NCI-H1694 (cell line): Measurements from ENCODE around the gene RASGRP3.
"Not testable (repeated sequence)": the region's sequence is repeated elsewhere in the genome, so short reads cannot be mapped to it uniquely, and the experiment has no call there.

Source experiments
- DNase-seq: peaks from one replicate; lab custom pipeline; 2025; lab: John Stamatoyannopoulos, UW

RASGRP3 gene, protein sequence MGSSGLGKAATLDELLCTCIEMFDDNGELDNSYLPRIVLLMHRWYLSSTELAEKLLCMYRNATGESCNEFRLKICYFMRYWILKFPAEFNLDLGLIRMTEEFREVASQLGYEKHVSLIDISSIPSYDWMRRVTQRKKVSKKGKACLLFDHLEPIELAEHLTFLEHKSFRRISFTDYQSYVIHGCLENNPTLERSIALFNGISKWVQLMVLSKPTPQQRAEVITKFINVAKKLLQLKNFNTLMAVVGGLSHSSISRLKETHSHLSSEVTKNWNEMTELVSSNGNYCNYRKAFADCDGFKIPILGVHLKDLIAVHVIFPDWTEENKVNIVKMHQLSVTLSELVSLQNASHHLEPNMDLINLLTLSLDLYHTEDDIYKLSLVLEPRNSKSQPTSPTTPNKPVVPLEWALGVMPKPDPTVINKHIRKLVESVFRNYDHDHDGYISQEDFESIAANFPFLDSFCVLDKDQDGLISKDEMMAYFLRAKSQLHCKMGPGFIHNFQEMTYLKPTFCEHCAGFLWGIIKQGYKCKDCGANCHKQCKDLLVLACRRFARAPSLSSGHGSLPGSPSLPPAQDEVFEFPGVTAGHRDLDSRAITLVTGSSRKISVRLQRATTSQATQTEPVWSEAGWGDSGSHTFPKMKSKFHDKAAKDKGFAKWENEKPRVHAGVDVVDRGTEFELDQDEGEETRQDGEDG

DNA sequence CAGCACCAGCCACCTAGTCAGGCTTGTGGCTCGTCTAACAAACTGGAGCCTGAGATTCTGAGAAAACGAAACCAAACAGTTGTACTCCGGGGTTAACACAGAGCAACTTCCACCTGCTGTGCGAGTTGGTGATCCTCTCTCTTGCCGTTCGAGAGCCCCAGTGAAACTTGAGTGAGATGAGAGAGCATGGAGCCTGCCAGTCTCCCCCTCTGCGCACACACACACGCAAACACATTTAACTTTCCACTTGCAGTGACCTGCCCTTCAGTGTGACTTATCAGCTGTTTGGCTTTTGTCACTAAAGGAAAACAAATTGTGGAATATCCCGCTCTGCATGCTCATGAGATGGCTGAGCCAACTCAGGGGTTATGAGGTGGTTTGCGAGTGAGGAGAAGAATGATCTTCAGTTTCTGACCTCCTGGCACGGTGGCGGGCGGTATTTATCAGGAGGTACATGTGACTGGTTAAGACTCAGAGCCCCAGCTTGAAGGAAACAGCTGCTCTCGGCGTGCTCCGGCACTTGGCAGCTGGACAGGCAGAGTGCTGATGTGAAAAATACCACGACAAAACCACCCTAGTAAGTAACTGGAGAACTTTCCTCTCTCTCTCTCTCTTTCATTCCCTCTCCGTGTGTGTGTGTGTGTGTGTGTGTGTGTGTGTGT lies at the start of gene RASGRP3:
Gene RASGRP3 (plus strand): TSS at position 519 of the 662 bp plus-strand sequence. CDS start 38,488 bp downstream, outside the sequence.
- DNase-seq = no peak

DNA sequence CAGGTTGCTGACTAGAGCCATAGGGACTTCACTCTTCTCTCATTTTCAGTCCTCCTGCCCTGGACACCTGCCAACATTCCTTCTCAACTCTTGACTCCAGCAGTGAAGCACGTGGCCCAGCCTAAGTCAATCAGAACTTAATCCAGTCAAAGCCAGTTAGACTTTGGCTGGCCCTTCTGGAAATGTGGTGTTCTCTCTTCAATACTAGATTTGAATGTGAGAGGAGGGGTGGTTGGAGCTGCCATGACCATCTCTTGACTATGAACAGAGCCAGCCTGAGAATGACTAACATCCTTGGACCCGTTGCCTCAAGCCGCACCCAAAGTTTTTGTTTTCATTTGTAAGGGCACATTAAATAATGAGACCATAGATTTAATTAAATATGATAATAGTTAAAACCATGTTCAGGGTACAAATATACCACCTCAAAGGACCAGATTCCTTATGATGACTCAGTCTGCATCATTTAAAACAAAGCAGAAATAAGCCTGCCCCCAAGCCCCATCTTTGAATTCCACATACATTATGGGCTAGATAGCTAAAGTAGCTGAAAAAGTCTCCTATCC lies 49.7 kb upstream of the RASGRP3 start:
- DNase-seq = no peak

DNA sequence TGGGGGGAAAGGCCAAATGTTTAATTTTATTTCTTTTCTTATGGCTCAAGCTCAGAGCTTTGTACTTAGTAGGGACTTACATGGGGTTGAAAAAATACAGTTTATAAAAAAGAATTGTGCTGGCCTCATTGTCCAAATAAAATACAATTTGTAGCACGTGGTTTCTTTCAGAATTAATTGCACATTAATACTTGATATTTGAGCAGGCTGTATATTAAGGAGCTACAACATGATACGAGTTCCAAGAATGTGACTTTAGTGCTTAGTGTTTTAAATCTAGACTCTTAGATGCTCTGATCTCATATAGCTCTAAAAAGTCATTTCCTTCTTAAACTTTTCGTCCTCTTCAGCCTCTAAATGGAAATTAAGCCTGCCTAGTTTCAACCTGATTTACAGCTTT lies 46.4 kb upstream of the RASGRP3 start:
- no peak for DNase-seq

DNA sequence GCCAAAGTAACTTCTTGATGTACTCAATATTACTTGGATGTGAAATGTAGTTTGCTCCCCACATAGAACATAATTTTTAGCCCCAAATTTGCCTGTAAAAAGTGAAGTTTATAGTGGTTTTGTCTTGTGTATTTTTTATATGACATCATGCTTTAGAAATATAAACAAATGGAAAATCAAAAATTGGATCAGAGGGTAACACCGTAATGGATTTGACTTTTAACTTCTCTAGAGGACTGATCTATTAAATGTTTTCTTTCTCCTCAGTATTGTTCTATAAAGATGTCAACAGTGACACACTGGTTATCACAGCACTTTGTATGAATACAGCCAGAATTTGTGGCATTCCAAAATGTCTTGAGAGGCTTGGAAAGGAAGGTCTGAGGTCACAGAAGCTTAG lies 45.6 kb upstream of the RASGRP3 start:
- DNase-seq = no peak

DNA sequence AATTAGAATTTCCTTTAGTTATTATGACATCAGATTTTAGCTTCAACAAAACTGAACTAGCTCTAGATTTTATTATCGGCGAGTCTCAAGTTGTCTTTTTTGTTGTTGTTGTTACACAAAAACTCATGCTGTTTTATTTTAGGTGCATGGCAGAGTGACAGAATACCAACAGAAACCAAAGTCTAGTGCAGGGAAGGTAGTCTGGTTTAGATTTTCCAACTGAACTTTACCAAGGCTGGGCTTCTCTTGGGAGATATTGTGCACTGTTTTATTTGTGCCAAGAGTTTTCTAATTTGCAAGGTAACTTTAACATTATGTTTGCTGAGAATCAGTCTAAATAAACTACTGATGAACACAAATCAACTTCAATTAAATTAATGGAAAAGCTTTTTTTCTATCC lies 43.6 kb upstream of the RASGRP3 start:
- no peak for DNase-seq

DNA sequence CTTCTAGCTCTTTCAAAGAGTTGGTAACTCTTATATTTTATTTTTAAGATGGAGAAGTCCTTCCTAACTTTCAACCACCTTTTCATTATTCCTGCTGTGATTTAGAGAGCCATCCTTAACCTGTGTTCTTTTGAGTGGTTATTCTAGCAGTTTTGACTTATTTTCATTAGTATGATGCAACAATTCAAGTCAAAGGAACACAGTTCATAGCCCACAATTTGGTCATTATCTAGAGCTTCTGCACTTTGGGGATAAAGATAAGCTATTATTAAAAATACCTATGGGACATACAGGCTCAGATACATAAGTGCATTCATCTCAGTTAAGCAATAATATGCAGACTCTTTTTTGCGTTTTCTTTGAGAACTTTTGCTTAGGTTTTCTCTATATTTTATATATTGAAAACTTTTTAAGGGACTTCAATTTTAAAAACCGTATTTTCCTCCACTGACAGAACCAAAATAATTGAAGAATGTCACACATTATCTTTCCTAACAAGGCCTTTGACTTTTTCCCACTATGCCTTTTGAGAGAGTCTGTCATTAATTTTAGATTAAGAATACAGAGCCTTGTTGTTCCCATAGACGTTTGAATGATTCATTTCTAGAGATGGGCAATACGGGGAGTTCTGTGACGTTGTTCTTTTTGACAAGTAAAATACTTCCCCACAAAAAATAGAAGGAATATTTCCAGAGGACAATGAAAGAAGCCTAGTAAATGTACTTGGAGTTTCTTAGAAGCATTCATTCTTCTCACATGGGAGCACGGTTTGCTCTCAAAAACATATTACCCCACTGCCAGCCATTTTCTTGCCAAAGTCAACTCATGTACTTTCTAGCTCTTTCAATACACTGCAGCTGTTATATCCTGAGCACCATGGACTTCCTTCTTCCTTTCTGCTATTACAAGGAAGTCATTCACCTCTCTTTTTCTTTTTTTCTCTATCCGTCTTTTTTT lies 42.9 kb upstream of the RASGRP3 start:
- no peak for DNase-seq

DNA sequence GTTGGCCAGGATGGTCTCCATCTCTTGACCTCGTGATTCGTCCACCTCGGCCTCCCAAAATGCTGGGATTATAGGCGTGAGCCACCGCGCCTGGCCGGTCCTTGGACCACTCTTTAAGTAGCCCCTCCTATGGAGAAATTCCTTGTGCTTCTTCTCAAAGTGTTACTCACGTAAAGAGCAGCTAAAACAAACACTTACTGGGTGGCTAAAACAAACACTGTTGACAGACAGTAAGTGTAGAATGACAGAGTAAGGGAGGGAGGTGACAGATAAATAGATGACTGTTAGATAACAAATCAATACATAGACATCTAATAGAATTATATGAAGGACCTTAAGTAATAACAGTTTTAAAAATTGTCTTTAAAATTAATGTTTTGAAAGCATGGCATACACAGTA lies 40.9 kb upstream of the RASGRP3 start:
- no peak for DNase-seq

DNA sequence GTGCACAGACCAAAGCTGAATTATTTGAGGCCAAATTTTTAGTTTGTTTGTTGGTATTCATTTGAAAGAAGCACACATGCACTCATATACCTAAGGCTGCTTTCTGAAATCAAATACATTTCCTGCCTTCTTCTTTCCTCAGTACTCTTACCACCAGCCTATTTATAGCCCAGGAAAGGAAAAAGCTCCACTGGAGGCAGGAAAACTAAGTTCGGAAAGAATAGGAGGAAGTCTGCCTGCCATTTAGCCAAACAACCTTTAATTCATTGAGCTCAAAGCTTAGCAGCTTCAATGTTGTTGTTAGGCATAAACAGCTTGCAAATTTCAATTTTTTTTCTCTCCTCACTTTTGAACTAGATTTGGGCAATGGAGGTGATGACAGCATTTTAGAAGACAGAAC lies 40.4 kb upstream of the RASGRP3 start:
- DNase-seq = no peak

DNA sequence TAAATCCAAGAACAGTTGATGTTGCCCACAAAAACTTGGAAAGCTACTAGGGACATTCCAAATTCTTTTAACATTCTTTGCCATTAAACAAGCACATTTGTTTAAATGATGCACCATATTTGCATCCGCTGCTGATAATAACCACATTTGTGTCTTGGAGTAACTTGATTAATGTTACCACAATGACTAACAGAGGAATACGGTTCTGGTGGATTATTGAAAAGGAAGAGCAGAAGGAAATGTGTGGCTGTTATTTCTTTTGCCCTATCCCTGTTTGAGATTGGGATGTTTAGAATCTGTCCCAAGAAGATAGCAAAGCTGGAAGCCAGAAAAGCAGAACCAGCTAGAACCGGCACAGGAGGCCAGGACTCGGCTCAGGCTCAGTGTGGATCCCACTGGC lies 39.2 kb upstream of the RASGRP3 start:
- DNase-seq = no peak

DNA sequence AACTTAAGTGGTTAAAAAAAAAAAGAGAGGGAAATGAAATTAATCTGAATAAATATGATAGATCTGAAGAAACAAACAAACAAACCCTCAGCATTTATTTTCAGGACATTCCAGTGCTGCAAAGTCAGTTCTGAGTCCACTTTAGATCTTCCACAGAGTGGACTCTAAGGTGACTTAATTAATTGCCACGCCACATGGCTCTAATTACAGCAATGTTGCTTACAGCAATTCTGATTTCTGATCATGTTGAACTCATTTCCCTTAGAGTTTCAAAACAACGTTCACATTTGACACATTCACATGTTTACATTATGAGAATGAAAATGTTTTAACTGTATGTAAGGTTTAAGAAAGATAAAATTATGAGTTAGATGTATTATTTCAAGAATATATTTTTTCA lies 38.6 kb upstream of the RASGRP3 start:
- no peak for DNase-seq

DNA sequence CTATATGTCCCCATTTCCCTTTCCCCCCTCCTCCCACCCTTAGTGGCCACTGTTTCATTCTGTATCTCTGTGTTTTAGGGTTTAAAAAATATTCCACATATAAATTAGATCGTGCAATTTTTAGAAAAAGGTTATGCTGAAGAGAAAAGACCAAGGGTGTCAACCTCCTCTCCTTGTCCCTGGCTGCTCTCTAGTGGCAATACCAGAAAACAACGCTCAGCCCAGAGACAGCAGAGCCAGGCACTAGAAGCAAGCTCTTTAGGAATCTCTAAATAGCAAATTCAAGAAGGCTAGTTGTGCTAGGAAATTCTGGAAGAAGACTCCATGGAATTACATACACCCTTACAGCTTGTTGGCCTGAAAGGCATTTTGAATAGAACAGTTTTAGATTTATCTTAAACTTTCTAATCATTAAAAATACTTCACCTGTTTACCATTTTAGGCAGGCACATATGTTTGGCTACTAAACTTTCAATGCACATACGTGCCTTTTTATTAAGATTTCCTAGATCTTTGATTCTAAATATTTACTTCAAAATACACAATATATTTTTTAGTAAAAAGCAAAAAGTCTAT lies 35.1 kb upstream of the RASGRP3 start:
- DNase-seq = peak; percentile 49

DNA sequence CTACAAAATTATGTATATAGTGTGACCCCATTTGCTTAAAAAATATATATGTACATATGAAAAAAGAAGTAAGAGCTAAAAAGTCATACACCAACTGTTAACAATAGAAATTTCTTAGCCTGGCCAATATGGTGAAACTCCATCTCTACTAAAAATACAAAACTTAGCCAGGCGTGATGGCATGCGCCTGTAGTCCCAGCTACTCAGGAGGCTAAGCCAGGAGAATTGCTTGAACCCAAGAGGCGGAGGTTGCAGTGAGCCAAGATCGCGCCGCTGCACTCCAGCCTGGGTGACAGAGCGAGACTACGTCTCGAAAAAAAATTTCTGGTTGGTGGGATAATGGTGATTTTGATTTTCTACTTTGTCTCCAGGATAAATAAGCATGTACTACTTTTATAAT lies 34.4 kb upstream of the RASGRP3 start:
- not testable (repeated sequence) for DNase-seq

DNA sequence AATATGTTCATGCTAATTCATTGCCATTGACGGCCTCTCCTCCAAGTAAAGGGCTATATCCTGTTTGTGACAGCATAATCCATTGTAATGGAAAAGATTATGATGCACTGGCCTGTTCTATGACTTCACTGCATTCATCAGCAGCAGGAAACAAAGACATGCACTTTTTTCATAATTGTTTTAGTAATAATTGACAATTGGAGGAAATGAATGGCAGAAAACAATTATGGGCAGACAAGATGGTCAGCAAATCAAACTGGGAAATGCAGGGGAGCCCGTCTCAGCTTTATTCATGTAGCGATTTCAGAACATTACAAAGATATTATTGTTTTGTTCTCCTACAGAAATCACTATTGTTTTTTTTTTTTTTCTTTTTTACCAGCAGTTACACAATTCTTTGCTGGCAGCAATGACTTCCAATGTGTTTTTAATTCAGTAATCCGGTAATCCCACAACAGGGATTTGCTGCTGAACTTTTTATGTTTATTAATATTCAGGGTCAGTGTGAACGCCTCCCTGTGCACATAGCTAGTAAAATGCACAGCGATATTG lies 33.8 kb upstream of the RASGRP3 start:
- DNase-seq = no peak

DNA sequence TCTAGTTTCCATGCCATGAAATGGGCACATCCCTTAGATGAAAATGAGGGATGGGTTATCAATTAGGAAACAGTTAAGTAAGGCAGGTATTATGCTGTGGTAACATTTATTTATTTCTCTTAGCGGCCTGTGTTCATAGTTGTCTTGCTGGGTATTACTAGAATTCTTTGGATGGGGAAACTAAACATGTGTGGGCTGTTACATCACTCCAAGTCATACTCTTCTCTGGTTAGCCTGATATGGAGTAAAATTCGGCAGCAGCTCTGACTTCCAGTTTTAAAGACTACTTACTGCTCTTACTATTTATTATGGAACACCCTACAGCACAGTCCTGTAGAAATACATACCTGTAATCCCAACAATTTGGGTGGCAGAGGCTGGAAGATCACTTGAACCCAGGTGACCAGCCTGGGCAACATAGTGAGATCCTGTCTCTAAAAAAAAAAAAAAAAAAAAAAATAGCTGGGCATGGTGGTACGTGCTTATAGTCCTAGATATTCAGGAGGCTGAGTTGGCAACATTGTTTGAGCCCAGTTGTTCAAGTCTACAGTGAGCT lies 33.1 kb upstream of the RASGRP3 start:
- DNase-seq = no peak

DNA sequence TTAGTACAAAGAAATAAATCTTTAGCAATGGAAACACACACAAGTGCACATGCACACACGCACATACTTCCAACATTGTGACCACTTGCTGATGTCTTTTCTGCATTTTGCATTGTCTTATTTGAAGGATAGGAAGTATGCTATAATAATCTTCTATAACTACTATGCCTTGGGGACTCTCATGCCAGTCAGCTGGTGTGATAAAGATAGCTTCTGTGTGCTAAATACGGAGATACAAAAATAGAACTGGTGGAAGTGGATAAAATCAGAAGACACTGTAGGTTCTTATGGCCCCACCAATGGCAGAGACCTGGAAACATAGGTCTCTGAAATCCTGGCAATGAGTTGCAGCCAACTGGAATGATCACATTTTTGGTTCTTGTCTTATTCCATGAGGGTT lies 31.5 kb upstream of the RASGRP3 start:
- no peak for DNase-seq

DNA sequence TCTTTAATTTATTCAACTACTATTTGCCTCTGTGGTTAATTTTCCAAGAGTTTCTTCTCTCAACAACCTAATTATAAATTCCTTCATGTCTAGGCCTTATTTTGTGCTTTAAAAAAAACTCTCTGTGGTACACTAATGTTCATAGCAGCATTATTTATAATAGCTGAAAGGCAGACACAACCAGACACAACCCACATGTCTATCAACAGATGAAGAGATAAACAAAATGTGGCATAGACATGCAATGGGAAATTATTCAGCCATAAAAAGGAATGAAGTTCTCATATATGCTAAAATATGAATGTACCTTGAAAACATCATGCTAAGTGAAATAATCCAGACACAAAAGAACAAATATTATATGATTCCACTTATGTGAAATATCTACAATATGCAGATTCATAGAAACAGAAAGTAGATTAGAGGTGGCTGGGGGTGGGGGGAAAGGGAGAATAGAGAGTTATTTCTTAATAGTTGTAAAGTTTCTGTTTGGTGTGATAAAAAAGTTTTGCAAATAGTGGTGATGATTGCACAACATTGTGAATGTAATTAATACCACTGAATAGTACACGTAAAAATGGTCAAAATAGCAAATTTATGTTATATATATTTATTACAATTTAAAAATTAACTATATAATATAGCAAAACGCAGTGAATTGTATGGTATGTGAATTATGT lies 28.1 kb upstream of the RASGRP3 start:
- no peak for DNase-seq

DNA sequence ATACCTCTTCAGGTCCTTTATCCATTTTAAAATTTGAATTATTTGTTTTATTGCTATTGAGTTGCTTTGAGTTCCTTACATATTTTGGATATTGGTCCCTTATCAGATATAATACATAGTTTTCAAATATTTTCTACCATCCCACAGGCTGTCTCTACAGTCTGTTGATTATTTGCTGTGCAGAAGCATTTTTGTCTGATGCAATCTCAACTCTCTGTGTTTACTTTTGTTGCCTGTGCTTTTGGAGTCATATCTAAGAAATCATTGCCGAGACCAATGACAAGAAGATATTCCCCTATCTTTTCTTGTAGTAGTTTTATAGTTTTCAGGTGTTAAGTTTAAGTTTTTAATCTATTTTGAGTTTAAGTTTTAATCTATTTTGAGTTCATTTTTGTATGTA lies 25.2 kb upstream of the RASGRP3 start:
- no peak for DNase-seq

DNA sequence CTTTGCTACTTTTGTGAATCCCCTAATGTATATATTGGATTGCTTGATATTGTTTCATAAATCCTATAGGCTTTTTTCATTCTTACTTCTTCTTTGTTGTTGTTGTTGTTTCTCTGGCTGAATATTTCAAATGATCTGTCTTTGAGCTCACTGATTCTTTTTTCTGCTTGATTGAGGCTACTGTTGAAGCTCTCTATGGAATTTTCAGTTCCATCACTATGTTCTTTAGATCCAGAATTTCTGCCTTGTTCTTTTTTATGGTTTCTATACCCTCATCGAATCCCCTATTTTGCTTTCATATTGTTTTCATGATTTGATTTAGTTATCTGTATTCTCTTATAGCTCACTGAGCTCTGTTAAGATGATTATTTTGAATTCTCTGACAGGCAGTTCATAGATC lies 24.6 kb upstream of the RASGRP3 start:
- no peak for DNase-seq

DNA sequence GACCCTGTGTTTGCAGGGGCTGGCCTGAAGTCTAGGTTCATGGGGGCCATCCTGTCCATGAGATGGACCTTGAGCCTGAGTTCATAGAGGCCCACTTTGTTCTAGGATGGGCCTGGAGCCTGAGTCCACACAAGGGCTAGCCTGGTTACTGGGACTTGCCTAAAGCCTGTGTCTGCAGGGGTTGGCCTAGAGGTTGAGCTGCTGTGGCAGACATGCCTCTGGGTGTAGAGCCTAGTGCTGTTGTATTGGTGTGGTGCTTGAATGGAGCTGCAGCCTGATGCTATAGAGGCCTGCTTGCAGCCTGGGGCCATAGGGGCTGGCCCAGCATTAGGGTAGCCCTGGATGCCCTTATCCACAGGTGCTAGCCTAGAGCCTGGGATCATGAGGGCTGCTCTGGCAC lies 23.9 kb upstream of the RASGRP3 start:
- no peak for DNase-seq

DNA sequence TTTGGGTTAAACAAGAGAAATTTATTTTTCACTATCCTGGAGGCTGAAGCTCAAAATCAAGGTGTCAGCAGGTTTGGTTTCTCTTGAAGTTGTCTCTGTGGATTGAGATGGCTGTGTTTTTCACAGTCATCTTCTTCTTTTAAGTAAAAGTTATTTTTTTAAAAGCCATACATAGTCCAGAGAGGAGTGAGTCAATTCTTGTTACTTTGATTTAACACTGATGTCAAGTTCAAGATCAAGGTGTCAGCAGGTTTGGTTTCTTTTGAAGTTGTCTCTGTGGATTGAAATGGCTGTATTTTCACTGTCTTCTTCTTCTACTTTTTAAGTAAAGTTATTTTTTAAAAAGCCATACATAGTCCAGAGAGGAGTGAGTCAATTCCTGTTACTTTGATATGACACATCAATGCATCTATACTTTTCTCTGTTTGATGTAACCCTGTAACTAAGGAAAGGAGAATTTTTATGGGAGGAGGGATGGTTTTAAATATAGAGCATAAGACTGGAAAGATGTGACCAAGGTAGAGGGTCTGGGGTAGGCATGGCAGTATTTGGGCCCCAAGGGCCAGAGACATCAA lies 22.5 kb upstream of the RASGRP3 start:
- DNase-seq = no peak
